Stimulated activated CD8-positive, alpha-beta memory T cell treated with anti-CD3 and anti-CD28 coated beads, Interleukin-15, amount 100 ng/mL, for 48 hours (primary cell): ENCODE data around the gene CHCHD3.
"Not testable (repeated sequence)": the region's sequence is repeated elsewhere in the genome, so short reads cannot be mapped to it uniquely, and the experiment has no call there.

Experiments
- DNase-seq, 2 donors: peaks; one replicate each; pipeline ENCODE4 v3.0.0-alpha.2; 2020; ENCODE audit warnings: low read depth in 2 of 2

Gene CHCHD3

GRCh38 chr7:132904209-132904608 lies 177.7 kb downstream of the CHCHD3 start:
- no peak for DNase-seq

- DNase-seq = not testable (repeated sequence)
Measured at GRCh38 chr7:132902294-132902693, 179.6 kb downstream of the CHCHD3 start.

GRCh38 chr7:132901241-132901640 lies 180.6 kb downstream of the CHCHD3 start:
- no peak for DNase-seq

- DNase-seq = no peak
Measured at GRCh38 chr7:132899833-132900232, 182.1 kb downstream of the CHCHD3 start.

- not testable (repeated sequence) for DNase-seq
Measured at GRCh38 chr7:132898641-132899175, 183.2 kb downstream of the CHCHD3 start.

GRCh38 chr7:132897093-132897687 lies 184.7 kb downstream of the CHCHD3 start:
- DNase-seq = no peak

GRCh38 chr7:132895231-132895630 lies 186.7 kb downstream of the CHCHD3 start:
- no peak for DNase-seq

- DNase-seq = no peak
Measured at GRCh38 chr7:132893560-132893959, 188.3 kb downstream of the CHCHD3 start.

GRCh38 chr7:132892744-132893143 lies 189.1 kb downstream of the CHCHD3 start:
- DNase-seq = not testable (repeated sequence)

- DNase-seq = no peak
Measured at GRCh38 chr7:132891554-132891953, 190.3 kb downstream of the CHCHD3 start.

- peak; percentile 10 to 13 for DNase-seq
Measured at GRCh38 chr7:132882714-132883428, 199.0 kb downstream of the CHCHD3 start.

- DNase-seq = no peak
Measured at GRCh38 chr7:132881317-132881716, 200.6 kb downstream of the CHCHD3 start.

GRCh38 chr7:132879579-132879978 lies 202.3 kb downstream of the CHCHD3 start:
- no peak for DNase-seq

GRCh38 chr7:132878204-132878919 lies 203.5 kb downstream of the CHCHD3 start:
- DNase-seq = no peak

GRCh38 chr7:132877573-132877972 lies 204.3 kb downstream of the CHCHD3 start:
- DNase-seq = no peak

GRCh38 chr7:132876576-132876975 lies 205.3 kb downstream of the CHCHD3 start:
- no peak for DNase-seq

- no peak for DNase-seq
Measured at GRCh38 chr7:132872034-132872433, 209.9 kb downstream of the CHCHD3 start.

- no peak for DNase-seq
Measured at GRCh38 chr7:132871419-132871818, 210.5 kb downstream of the CHCHD3 start.

- DNase-seq = no peak
Measured at GRCh38 chr7:132869166-132869861, 212.6 kb downstream of the CHCHD3 start.

- DNase-seq = no peak
Measured at GRCh38 chr7:132866551-132866950, 215.3 kb downstream of the CHCHD3 start.

- DNase-seq = no peak
Measured at GRCh38 chr7:132866144-132866531, 215.8 kb downstream of the CHCHD3 start.
